Natural killer cell (primary cell): Measurements from ENCODE around the gene VPS18. TPM values are rescaled to one million over a fixed set of nuclear protein-coding genes. Genes with fewer than 3 reads are reported as not detected.
A peak's percentile ranks its signal among the peaks of the same experiment; 100 is the strongest.

Source experiments
- ATAC-seq, 3 donors: fragments of 150-1000 bp in 2 of 3; fragments of 200-7000 bp in 1 of 3; cut with Tn5 transposase; 1 replicate in 1 of 3; 2 replicates in 2 of 3; pipeline ENCODE4 v1.10.0; 2021; ENCODE audit warnings: mild to moderate bottlenecking in 2 of 3, moderate library complexity in 2 of 3
- DNase-seq, 2 donors: peaks; one replicate each; pipeline versions ENCODE4 v3.0.0 to v3.0.0-alpha.2; 2013 to 2021; ENCODE audit warnings: mixed read lengths in 1 of 2
- H3K27ac ChIP-seq: one replicate; pipeline ENCODE4 v1.5.1; 2013; ENCODE audit warnings: mild to moderate bottlenecking, low read length
- H3K27me3 ChIP-seq: one replicate; pipeline ENCODE4 v1.6.1; 2013; ENCODE audit warnings: low read length; ENCODE audit not compliant: control insufficient read depth, insufficient read depth
- H3K36me3 ChIP-seq: one replicate; pipeline ENCODE4 v1.6.1; 2013; ENCODE audit warnings: low read length; ENCODE audit not compliant: control insufficient read depth, insufficient read depth
- H3K4me1 ChIP-seq: one replicate; pipeline ENCODE4 v1.6.1; 2013; ENCODE audit warnings: low read length; ENCODE audit not compliant: control insufficient read depth, insufficient read depth
- H3K4me3 ChIP-seq: one replicate; pipeline ENCODE4 v1.5.1; 2013; ENCODE audit warnings: low read length
- H3K9me3 ChIP-seq: one replicate; pipeline ENCODE4 v1.6.1; 2013; ENCODE audit warnings: low read length; ENCODE audit not compliant: control insufficient read depth, insufficient read depth
- H3K27ac Mint-ChIP-seq, 2 donors: one replicate each; pipeline ENCODE4 v1.8.0; 2022; ENCODE audit warnings: mild to moderate bottlenecking in 2 of 2, mixed read lengths in 2 of 2, moderate library complexity in 1 of 2
- H3K27me3 Mint-ChIP-seq, 2 donors: one replicate each; pipeline ENCODE4 v1.8.0; 2022; ENCODE audit warnings: low read depth in 2 of 2, mixed read lengths in 2 of 2
- H3K36me3 Mint-ChIP-seq: one replicate; pipeline ENCODE4 v1.8.0; 2022; ENCODE audit warnings: mixed read lengths
- H3K4me1 Mint-ChIP-seq, 2 donors: one replicate each; pipeline ENCODE4 v1.8.0; 2022; ENCODE audit warnings: mixed read lengths in 2 of 2
- H3K4me3 Mint-ChIP-seq: one replicate; pipeline ENCODE4 v1.8.0; 2022; ENCODE audit warnings: mild to moderate bottlenecking, moderate library complexity, mixed read lengths
- H3K9me3 Mint-ChIP-seq, 2 donors: one replicate each; pipeline ENCODE4 v1.8.0; 2022; ENCODE audit warnings: mixed read lengths in 2 of 2
- CTCF ChIP-seq: fragments of 200-600 bp; IDR thresholded peaks from one replicate; pipeline ENCODE4 v1.8.0; 2022; ENCODE audit warnings: antibody characterized with exemption
- WGBS: methylation state at CpG from one replicate; pipeline ENCODE4 v1.1.7; 2013; ENCODE audit warnings: missing lambda C conversion rate; ENCODE audit not compliant: insufficient coverage; 5-methylcytosine and 5-hydroxymethylcytosine counted together
- intact Hi-C: fragments of 100-400 bp; cut with micrococcal nuclease; formaldehyde crosslinking; loops from one replicate; pipeline ENCODE4 v1.14.2; 2022
- total RNA-seq, 4 donors: library from RNA; stranded (reverse); fragments of 120-200 nt in 1 of 4; gene quantifications; one replicate each; pipeline versions ENCODE4 v1.2.3 to v1.2.4, GENCODE V29; 2013 to 2022

VPS18 gene
- total RNA-seq, 3 donors from 2014 or later (not counting 1 experiment from before 2014, with no cell fraction given), result 30.8 to 35.6 (median 34.1) TPM

- no peaks in the 10 kb centered on the region for H3K9me3 Mint-ChIP-seq
- intact Hi-C loops, result no loop called here
These were observed 46.1 kb downstream of the VPS18 start for GRCh38 chr15:40940296-40940801.

GRCh38 chr15:40941068-40941527, 46.8 kb downstream of the VPS18 start:
- no peaks in the 10 kb centered on the region for H3K36me3 Mint-ChIP-seq
- ATAC-seq, result no peak
- Histone ChIP-seq H3K27me3 (no peaks in the 10 kb centered on the region), H3K36me3 (no peaks in the 10 kb centered on the region), H3K4me1 (peaks cover 29% of the 10 kb centered on the region), H3K27ac (peak overlapping the region; percentile 41), H3K9me3 (no peaks in the 10 kb centered on the region), H3K4me3 (no peak overlapping the region)
- no peaks in the 10 kb centered on the region for H3K9me3 Mint-ChIP-seq
- H3K27me3 Mint-ChIP-seq, result peaks cover 0 to 4% of the 10 kb centered on the region in 2 donors
- peak in 1 of 2 donors; percentile 36 for DNase-seq
- peaks cover 12 to 31% of the 10 kb centered on the region in 2 donors for H3K4me1 Mint-ChIP-seq
- 58% methylated on average over 7 of the region's 7 CpGs for WGBS
- TF ChIP-seq CTCF, result no peak
- H3K27ac Mint-ChIP-seq, result peak overlapping the region; percentile 14 to 82
- intact Hi-C loops, result no loop called here
- H3K4me3 Mint-ChIP-seq, result peak overlapping the region; percentile 64

More at GRCh38 chr15:40940296-40940801, 46.1 kb downstream of the VPS18 start:
- H3K27me3 ChIP-seq, result no peaks in the 10 kb centered on the region
- H3K4me3 Mint-ChIP-seq, result peak overlapping the region; percentile 64
- H3K36me3 ChIP-seq, result no peaks in the 10 kb centered on the region
- no peak overlapping the region for H3K4me3 ChIP-seq
- H3K27ac ChIP-seq, result no peak overlapping the region
- H3K36me3 Mint-ChIP-seq, result no peaks in the 10 kb centered on the region
- ATAC-seq (no peak), DNase-seq (peak in 1 of 2 donors; percentile 50)
- no peaks in the 10 kb centered on the region for H3K27me3 Mint-ChIP-seq
- peak overlapping the region; percentile 14 to 82 for H3K27ac Mint-ChIP-seq
- 28% methylated on average over 15 of the region's 15 CpGs for WGBS
- H3K9me3 ChIP-seq, result no peaks in the 10 kb centered on the region
- TF ChIP-seq CTCF, result no peak
- H3K4me1 Mint-ChIP-seq, result peaks cover 12 to 31% of the 10 kb centered on the region in 2 donors
- peaks cover 29% of the 10 kb centered on the region for H3K4me1 ChIP-seq

- H3K27ac Mint-ChIP-seq, result peak overlapping the region in 1 of 2 donors; percentile 77
- peak overlapping the region; percentile 84 for H3K4me3 Mint-ChIP-seq
- ATAC-seq (peak; percentile 88 to 89 (median 89)), DNase-seq (peak; percentile 66 to 82)
- H3K4me1 Mint-ChIP-seq, result peaks cover 12 to 31% of the 10 kb centered on the region in 2 donors
- peak overlapping the region; percentile 41 for H3K27ac ChIP-seq
- H3K27me3 Mint-ChIP-seq, result peaks cover 0 to 6% of the 10 kb centered on the region in 2 donors
- no peaks in the 10 kb centered on the region for H3K9me3 ChIP-seq
- WGBS, result under 1% methylated on average over 92 of the region's 92 CpGs
- no peaks in the 10 kb centered on the region for H3K36me3 ChIP-seq
- H3K36me3 Mint-ChIP-seq, result no peaks in the 10 kb centered on the region
- H3K9me3 Mint-ChIP-seq, result no peaks in the 10 kb centered on the region
- intact Hi-C loops, result no loop called here
- peaks cover 29% of the 10 kb centered on the region for H3K4me1 ChIP-seq
- H3K27me3 ChIP-seq, result no peaks in the 10 kb centered on the region
- peak; percentile 60 for TF ChIP-seq CTCF
- peak overlapping the region; percentile 81 for H3K4me3 ChIP-seq
These were observed 47.5 kb downstream of the VPS18 start for GRCh38 chr15:40941528-40942336.
